B cell (primary cell): ENCODE measurements around the gene INPP4A. TPM values are rescaled to one million over a fixed set of nuclear protein-coding genes. Genes with fewer than 3 reads are reported as not detected.

Experiments
- ATAC-seq: fragments of 200-7000 bp; cut with Tn5 transposase; one replicate; pipeline ENCODE4 v1.10.0; 2021; ENCODE audit warnings: low read depth, mild to moderate bottlenecking, moderate number of reproducible peaks, moderate library complexity
- CTCF ChIA-PET: fragments of 350-600 bp; sonication (Branson Sonifier 250); formaldehyde crosslinking; loops from one replicate; lab custom pipeline; 2021; ENCODE audit warnings: antibody characterized with exemption, inconsistent platforms; lab: Charles Lee
- POLR2A ChIA-PET: fragments of 350-600 bp; sonication (Branson Sonifier 250); formaldehyde crosslinking; loops from one replicate; lab custom pipeline; 2021; ENCODE audit warnings: antibody characterized with exemption; lab: Charles Lee
- DNase-seq: peaks from one replicate; pipeline ENCODE4 v3.0.0; 2013
- H2AFZ ChIP-seq: 2 replicates; pipeline ENCODE4 v1.6.1; 2012; ENCODE audit warnings: mild to moderate bottlenecking, low read depth, low read length; ENCODE audit not compliant: insufficient read depth, poor library complexity, severe bottlenecking
- H3K27ac ChIP-seq, 2 donors: 1 replicate in 1 of 2; 2 replicates in 1 of 2; pipeline ENCODE4 v1.5.1; 2012 to 2013; ENCODE audit warnings: low read length in 2 of 2, mild to moderate bottlenecking in 2 of 2, moderate library complexity in 1 of 2
- H3K27me3 ChIP-seq, 4 experiments: fragments of 200-600 bp in 1 of 4; sonication (generic) in 1 of 4; replicated peaks in 1 of 4; 1 replicate in 2 of 4; 2 replicates in 2 of 4; pipeline versions ENCODE4 v1.6.1 to v1.7.0; 2013 to 2016; ENCODE audit warnings: low read length in 3 of 4, mild to moderate bottlenecking in 2 of 4, mixed read lengths in 1 of 4, moderate library complexity in 1 of 4; ENCODE audit not compliant: insufficient read depth in 4 of 4, control insufficient read depth in 3 of 4; ENCODE audit errors: control extremely low read depth in 1 of 4
- H3K36me3 ChIP-seq, 2 experiments: replicated peaks in 1 of 2; 1 replicate in 1 of 2; 2 replicates in 1 of 2; pipeline versions ENCODE4 v1.6.1 to v1.7.1; 2013; ENCODE audit warnings: low read length in 1 of 2; ENCODE audit not compliant: insufficient read depth in 2 of 2, control insufficient read depth in 1 of 2; ENCODE audit errors: control extremely low read depth in 1 of 2, extremely low read depth in 1 of 2
- H3K4me1 ChIP-seq, 2 donors: fragments of 200-600 bp in 1 of 2; sonication (generic) in 1 of 2; 1 replicate in 1 of 2; 2 replicates in 1 of 2; pipeline versions ENCODE4 v1.5.1 to v1.6.1; 2013 to 2017; ENCODE audit warnings: low read length in 2 of 2; ENCODE audit not compliant: control insufficient read depth in 2 of 2, insufficient read depth in 2 of 2
- H3K4me2 ChIP-seq: replicated peaks from 2 replicates; pipeline ENCODE3; 2012; ENCODE audit warnings: mild to moderate bottlenecking, low read depth, low read length; ENCODE audit not compliant: poor library complexity, severe bottlenecking
- H3K4me3 ChIP-seq, 5 experiments: fragments of 200-600 bp in 1 of 5; sonication (generic) in 1 of 5; 1 replicate in 3 of 5; 2 replicates in 2 of 5; pipeline versions ENCODE4 v1.5.1 to v1.7.0; 2011 to 2016; ENCODE audit warnings: low read length in 4 of 5, mild to moderate bottlenecking in 4 of 5, low read depth in 2 of 5, control low read depth in 1 of 5, moderate library complexity in 1 of 5; ENCODE audit not compliant: insufficient read depth in 1 of 5; ENCODE audit errors: control extremely low read depth in 1 of 5, extremely low read depth in 1 of 5
- H3K79me2 ChIP-seq: fragments of 200-600 bp; sonication (generic); one replicate; pipeline ENCODE4 v1.6.0; 2016; ENCODE audit warnings: low read length; ENCODE audit not compliant: control insufficient read depth, insufficient read depth
- H3K9ac ChIP-seq: fragments of 200-600 bp; sonication (generic); 2 replicates; pipeline ENCODE4 v1.6.1; 2017; ENCODE audit warnings: mild to moderate bottlenecking, low read length, moderate library complexity
- H3K9me3 ChIP-seq, 3 donors: one replicate each; pipeline versions ENCODE4 v1.6.1 to v1.7.1; 2013; ENCODE audit warnings: low read length in 2 of 3; ENCODE audit not compliant: control insufficient read depth in 2 of 3, insufficient read depth in 1 of 3; ENCODE audit errors: control extremely low read depth in 1 of 3
- H4K20me1 ChIP-seq: 2 replicates; pipeline ENCODE4 v1.6.0; 2012; ENCODE audit warnings: mild to moderate bottlenecking, low read length; ENCODE audit not compliant: insufficient read depth, control insufficient read depth, poor library complexity, severe bottlenecking
- H3K27ac Mint-ChIP-seq: one replicate; pipeline ENCODE4 v1.8.0; 2021; ENCODE audit warnings: mixed read lengths
- H3K27me3 Mint-ChIP-seq: one replicate; pipeline ENCODE4 v1.8.0; 2021; ENCODE audit warnings: mixed read lengths
- H3K4me1 Mint-ChIP-seq: one replicate; pipeline ENCODE4 v1.8.0; 2021; ENCODE audit warnings: mixed read lengths
- H3K4me3 Mint-ChIP-seq: one replicate; pipeline ENCODE4 v1.8.0; 2021; ENCODE audit warnings: mixed read lengths
- H3K9me3 Mint-ChIP-seq: one replicate; pipeline ENCODE4 v1.8.0; 2022; ENCODE audit warnings: mixed read lengths; ENCODE audit not compliant: insufficient read depth
- EZH2 ChIP-seq: IDR thresholded peaks from 2 replicates; pipeline ENCODE4 v1.6.1; 2012; ENCODE audit warnings: borderline replicate concordance, low read depth, mild to moderate bottlenecking, moderate library complexity, low read length; ENCODE audit not compliant: insufficient read depth, poor library complexity, severe bottlenecking
- WGBS: methylation state at CpG from one replicate; pipeline ENCODE4 v1.1.5; 2013; ENCODE audit warnings: missing lambda C conversion rate; ENCODE audit not compliant: insufficient coverage; 5-methylcytosine and 5-hydroxymethylcytosine counted together
- intact Hi-C: fragments of 100-400 bp; cut with micrococcal nuclease; formaldehyde crosslinking; loops from one replicate; pipeline ENCODE4 v1.10.0; 2022
- polyA plus RNA-seq: library from polyadenylated mRNA; depleted of rRNA; stranded (reverse); fragments of >200 nt; gene quantifications from 2 replicates; pipeline ENCODE4 v1.2.3, GENCODE V29; 2012
- total RNA-seq, 2 donors: library from RNA; stranded (reverse); fragments of 120-200 nt in 1 of 2; gene quantifications; 1 replicate in 1 of 2; 2 replicates in 1 of 2; pipeline versions ENCODE4 v1.2.3 to v1.2.4, GENCODE V29; 2013 to 2022
- TF ChIP-seq, protein P1 (sequence below): fragments of 200-600 bp; IDR thresholded peaks from one replicate; pipeline ENCODE4 v1.8.0; 2022; ENCODE audit warnings: antibody characterized with exemption, mild to moderate bottlenecking

INPP4A gene
- total and polyA plus RNA-seq, 2 donors (not counting 1 experiment from before 2014, with no cell fraction given): 10.7 to 22.5 TPM

DNA sequence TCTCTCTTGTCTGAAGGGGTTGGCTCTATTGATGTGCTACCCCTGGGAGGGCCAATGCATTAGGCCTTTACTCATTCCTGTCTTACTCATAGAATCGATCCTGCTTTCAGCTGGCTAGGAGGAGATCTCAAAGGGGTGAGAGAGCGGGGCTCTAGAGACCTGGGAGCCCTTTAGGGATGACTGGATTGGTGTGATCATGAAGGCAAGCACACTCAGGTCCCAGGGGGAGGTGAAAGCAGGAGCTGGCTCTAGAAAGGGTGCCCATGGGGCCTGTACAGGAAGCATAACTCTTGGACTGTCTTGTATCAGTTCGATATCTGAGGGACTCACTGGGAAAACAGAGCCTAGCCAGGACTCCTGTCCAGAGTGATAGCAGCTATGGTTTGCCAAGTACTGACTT lies 47.8 kb downstream of the INPP4A start:
- peaks cover 0 to 25% (median 17%) of the 10 kb centered on the region in 3 donors for H3K9me3 ChIP-seq
- H3K27ac Mint-ChIP-seq: no peak overlapping the region
- H3K4me1 ChIP-seq: peaks cover 0 to 3% of the 10 kb centered on the region in 2 donors
- H3K4me3 ChIP-seq: no peak overlapping the region
- H3K4me1 Mint-ChIP-seq: peaks cover 15% of the 10 kb centered on the region
- H4K20me1 ChIP-seq: no peaks in the 10 kb centered on the region
- peaks cover 6% of the 10 kb centered on the region for H3K9me3 Mint-ChIP-seq
- no peak overlapping the region for H3K9ac ChIP-seq
- intact Hi-C loops: no loop called here
- ChIA-PET POLR2A (no interaction called here), CTCF (no interaction called here)
- ATAC-seq: no peak
- 95% methylated on average over 2 of the region's 3 CpGs for WGBS
- no peak for DNase-seq
- H2AFZ ChIP-seq: no peak overlapping the region
- H3K4me3 Mint-ChIP-seq: no peak overlapping the region
- TF ChIP-seq, protein P1, sequence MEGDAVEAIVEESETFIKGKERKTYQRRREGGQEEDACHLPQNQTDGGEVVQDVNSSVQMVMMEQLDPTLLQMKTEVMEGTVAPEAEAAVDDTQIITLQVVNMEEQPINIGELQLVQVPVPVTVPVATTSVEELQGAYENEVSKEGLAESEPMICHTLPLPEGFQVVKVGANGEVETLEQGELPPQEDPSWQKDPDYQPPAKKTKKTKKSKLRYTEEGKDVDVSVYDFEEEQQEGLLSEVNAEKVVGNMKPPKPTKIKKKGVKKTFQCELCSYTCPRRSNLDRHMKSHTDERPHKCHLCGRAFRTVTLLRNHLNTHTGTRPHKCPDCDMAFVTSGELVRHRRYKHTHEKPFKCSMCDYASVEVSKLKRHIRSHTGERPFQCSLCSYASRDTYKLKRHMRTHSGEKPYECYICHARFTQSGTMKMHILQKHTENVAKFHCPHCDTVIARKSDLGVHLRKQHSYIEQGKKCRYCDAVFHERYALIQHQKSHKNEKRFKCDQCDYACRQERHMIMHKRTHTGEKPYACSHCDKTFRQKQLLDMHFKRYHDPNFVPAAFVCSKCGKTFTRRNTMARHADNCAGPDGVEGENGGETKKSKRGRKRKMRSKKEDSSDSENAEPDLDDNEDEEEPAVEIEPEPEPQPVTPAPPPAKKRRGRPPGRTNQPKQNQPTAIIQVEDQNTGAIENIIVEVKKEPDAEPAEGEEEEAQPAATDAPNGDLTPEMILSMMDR: no peak
- no peak for TF ChIP-seq EZH2
- no peaks in the 10 kb centered on the region for H3K27me3 ChIP-seq
- H3K4me2 ChIP-seq: no peak overlapping the region
- no peaks in the 10 kb centered on the region for H3K27me3 Mint-ChIP-seq
- peaks cover 0 to 2% of the 10 kb centered on the region in 2 experiments for H3K36me3 ChIP-seq
- H3K79me2 ChIP-seq: peaks cover 33% of the 10 kb centered on the region
- no peak overlapping the region for H3K27ac ChIP-seq

DNA sequence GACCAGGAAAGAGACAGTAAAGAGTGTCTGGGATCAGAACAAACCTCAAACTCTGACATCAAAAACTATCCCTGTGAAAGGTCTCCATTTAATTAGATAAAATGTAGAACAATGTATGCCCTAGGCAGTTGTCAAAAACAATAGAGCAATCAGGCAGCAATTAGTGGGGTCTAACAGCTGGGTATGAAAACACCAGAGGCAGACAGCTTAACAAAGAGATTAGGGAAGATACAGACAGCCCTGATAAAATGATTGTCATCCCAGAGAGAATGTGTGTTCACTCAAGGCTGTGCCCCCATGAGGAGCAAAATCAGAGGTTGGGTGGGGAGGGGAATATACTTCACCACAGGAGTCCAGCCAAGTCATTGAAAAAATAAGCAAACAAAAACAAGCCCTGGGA lies 50.0 kb downstream of the INPP4A start:
- no peaks in the 10 kb centered on the region for H4K20me1 ChIP-seq
- no peaks in the 10 kb centered on the region for H3K4me1 ChIP-seq
- H3K4me1 Mint-ChIP-seq: no peaks in the 10 kb centered on the region

More for the DNA sequence above, 50.0 kb downstream of the INPP4A start:
- no peak overlapping the region for H3K9ac ChIP-seq
- TF ChIP-seq, protein P1: no peak
- no peak for TF ChIP-seq EZH2
- no peak overlapping the region for H3K4me2 ChIP-seq
- no peak for DNase-seq
- Mint-ChIP-seq H3K27ac (no peak overlapping the region), H3K9me3 (peaks cover 14% of the 10 kb centered on the region), H3K27me3 (no peaks in the 10 kb centered on the region), H3K4me3 (no peak overlapping the region)
- ChIA-PET POLR2A (no interaction called here), CTCF (interaction anchor here (2.1 kb wide), 1 partner anchor 74 kb away, joined by 5 read pairs; no protein-coding TSS in a partner anchor)
- no peak for ATAC-seq
- H3K79me2 ChIP-seq: peaks cover 19% of the 10 kb centered on the region
- peaks cover 0 to 2% of the 10 kb centered on the region in 2 experiments for H3K36me3 ChIP-seq
- H3K27ac ChIP-seq: no peak overlapping the region
- no peak overlapping the region for H3K4me3 ChIP-seq
- H3K9me3 ChIP-seq: peaks cover 0 to 26% (median 20%) of the 10 kb centered on the region in 3 donors
- no peak overlapping the region for H2AFZ ChIP-seq
- intact Hi-C loops: no loop called here
- H3K27me3 ChIP-seq: no peaks in the 10 kb centered on the region
